Ectodermal cell (in vitro differentiated cells): Measurements from ENCODE around the gene CIDEA.
"Not testable (repeated sequence)": the region's sequence is repeated elsewhere in the genome, so short reads cannot be mapped to it uniquely, and the experiment has no call there.

Source experiments
- H3K27ac ChIP-seq: 2 replicates; pipeline ENCODE4 v1.7.0; 2013; ENCODE audit warnings: mild to moderate bottlenecking, low read depth, low read length; ENCODE audit not compliant: insufficient read depth, poor library complexity, severe bottlenecking
- H3K27me3 ChIP-seq: 2 replicates; pipeline ENCODE4 v1.7.0; 2013; ENCODE audit warnings: mild to moderate bottlenecking, low read length; ENCODE audit not compliant: insufficient read depth, control insufficient read depth, poor library complexity, severe bottlenecking
- H3K36me3 ChIP-seq: one replicate; pipeline ENCODE4 v1.7.0; 2013; ENCODE audit warnings: low read length; ENCODE audit not compliant: control insufficient read depth, insufficient read depth
- H3K4me1 ChIP-seq: one replicate; pipeline ENCODE4 v1.7.0; 2013; ENCODE audit warnings: low read length; ENCODE audit not compliant: control insufficient read depth, insufficient read depth
- H3K4me3 ChIP-seq: 2 replicates; pipeline ENCODE4 v1.7.0; 2013; ENCODE audit warnings: low read depth, low read length, control low read depth; ENCODE audit not compliant: insufficient read depth
- H3K9me3 ChIP-seq: 2 replicates; pipeline ENCODE4 v1.7.0; 2013; ENCODE audit warnings: mild to moderate bottlenecking, low read length, moderate library complexity; ENCODE audit not compliant: control insufficient read depth
- WGBS, 2 experiments: methylation state at CpG; one replicate each; pipeline ENCODE4 v1.1.7; 2013; ENCODE audit warnings: missing lambda C conversion rate in 2 of 2; 5-methylcytosine and 5-hydroxymethylcytosine counted together

The CIDEA gene

GRCh38 chr18:12227399-12228186, 26.6 kb upstream of the CIDEA start:
- H3K27ac ChIP-seq, H3K9me3 ChIP-seq, H3K36me3 ChIP-seq, H3K4me1 ChIP-seq, H3K27me3 ChIP-seq, H3K4me3 ChIP-seq: not testable (repeated sequence)
- WGBS, 2 experiments = 30 to 76% methylated on average over 3 to 9 of the region's 27 CpGs

- H3K9me3 ChIP-seq, H3K27me3 ChIP-seq, H3K36me3 ChIP-seq, H3K27ac ChIP-seq, H3K4me3 ChIP-seq, H3K4me1 ChIP-seq: not testable (repeated sequence)
- WGBS, 2 experiments = no CpG with 5 or more reads among the region's 3 CpGs
Observed at GRCh38 chr18:12228308-12228707, 25.9 kb upstream of the CIDEA start.

- not testable (repeated sequence) for H3K4me3 ChIP-seq, H3K36me3 ChIP-seq, H3K27ac ChIP-seq, H3K27me3 ChIP-seq, H3K4me1 ChIP-seq, H3K9me3 ChIP-seq
- 93% methylated on average over 8 of the region's 8 CpGs for WGBS, 2 experiments
Observed at GRCh38 chr18:12230561-12230960, 23.6 kb upstream of the CIDEA start.

- Histone ChIP-seq H3K4me3 (no peak overlapping the region), H3K27ac (no peak overlapping the region), H3K36me3 (no peaks in the 10 kb centered on the region), H3K9me3 (no peaks in the 10 kb centered on the region), H3K27me3 (no peaks in the 10 kb centered on the region), H3K4me1 (no peaks in the 10 kb centered on the region)
- 83 to 85% methylated on average over 17 of the region's 17 CpGs for WGBS, 2 experiments
Observed at GRCh38 chr18:12231040-12231882, 22.9 kb upstream of the CIDEA start.

GRCh38 chr18:12231986-12232385, 22.2 kb upstream of the CIDEA start:
- WGBS, 2 experiments = 94% methylated on average over 9 of the region's 9 CpGs
- H3K9me3 ChIP-seq = no peaks in the 10 kb centered on the region
- no peaks in the 10 kb centered on the region for H3K36me3 ChIP-seq
- H3K27me3 ChIP-seq = no peaks in the 10 kb centered on the region
- H3K27ac ChIP-seq = no peak overlapping the region
- no peaks in the 10 kb centered on the region for H3K4me1 ChIP-seq
- no peak overlapping the region for H3K4me3 ChIP-seq

GRCh38 chr18:12233378-12233777, 20.8 kb upstream of the CIDEA start:
- WGBS, 2 experiments = 84 to 91% methylated on average over 5 of the region's 5 CpGs

GRCh38 chr18:12234451-12235190, 19.5 kb upstream of the CIDEA start:
- Histone ChIP-seq H3K4me1 (no peaks in the 10 kb centered on the region), H3K27ac (no peak overlapping the region), H3K27me3 (no peaks in the 10 kb centered on the region), H3K36me3 (no peaks in the 10 kb centered on the region), H3K9me3 (no peaks in the 10 kb centered on the region), H3K4me3 (no peak overlapping the region)
- 91 to 92% methylated on average over 19 of the region's 19 CpGs for WGBS, 2 experiments

More at GRCh38 chr18:12233378-12233777, 20.8 kb upstream of the CIDEA start:
- Histone ChIP-seq H3K36me3 (no peaks in the 10 kb centered on the region), H3K27me3 (no peaks in the 10 kb centered on the region), H3K9me3 (no peaks in the 10 kb centered on the region), H3K4me1 (no peaks in the 10 kb centered on the region), H3K27ac (no peak overlapping the region), H3K4me3 (no peak overlapping the region)

GRCh38 chr18:12236141-12236540, 18.0 kb upstream of the CIDEA start:
- Histone ChIP-seq H3K9me3 (no peaks in the 10 kb centered on the region), H3K36me3 (no peaks in the 10 kb centered on the region), H3K27me3 (no peaks in the 10 kb centered on the region), H3K4me1 (no peaks in the 10 kb centered on the region), H3K27ac (no peak overlapping the region), H3K4me3 (no peak overlapping the region)
- 94% methylated on average over 16 of the region's 16 CpGs for WGBS, 2 experiments

- Histone ChIP-seq H3K4me1 (no peaks in the 10 kb centered on the region), H3K36me3 (no peaks in the 10 kb centered on the region), H3K9me3 (no peaks in the 10 kb centered on the region), H3K4me3 (no peak overlapping the region), H3K27ac (no peak overlapping the region), H3K27me3 (no peaks in the 10 kb centered on the region)
- 44 to 45% methylated on average over 33 of the region's 33 CpGs for WGBS, 2 experiments
Observed at GRCh38 chr18:12236934-12237832, 17.0 kb upstream of the CIDEA start.
